Fibroblast of lung (primary cell): ENCODE results near the gene DOP1A. TPM values are rescaled to one million over a fixed set of nuclear protein-coding genes. Genes with fewer than 3 reads are reported as not detected.

Source experiments
- DNase-seq, 2 donors: peaks; one replicate each; pipeline versions ENCODE4 v3.0.0 to v3.0.0-alpha.2; 2010; ENCODE audit warnings: low read depth in 2 of 2
- H2AFZ ChIP-seq: 2 replicates; pipeline ENCODE4 v1.5.1; 2012; ENCODE audit warnings: low read length, control low read depth, inconsistent platforms
- H3K27ac ChIP-seq: 2 replicates; pipeline ENCODE4 v1.5.1; 2011; ENCODE audit warnings: low read length, control low read depth; ENCODE audit not compliant: insufficient read depth
- H3K27me3 ChIP-seq: 2 replicates; pipeline ENCODE4 v1.5.1; 2011; ENCODE audit warnings: mild to moderate bottlenecking, low read length; ENCODE audit not compliant: control insufficient read depth, insufficient read depth
- H3K36me3 ChIP-seq: 2 replicates; pipeline ENCODE4 v1.5.1; 2011; ENCODE audit warnings: low read length; ENCODE audit not compliant: control insufficient read depth, insufficient read depth
- H3K4me1 ChIP-seq: 2 replicates; pipeline ENCODE4 v1.5.1; 2011; ENCODE audit warnings: low read length; ENCODE audit not compliant: control insufficient read depth, insufficient read depth; ENCODE audit errors: extremely low read depth
- H3K4me2 ChIP-seq: 2 replicates; pipeline ENCODE4 v1.5.1; 2011; ENCODE audit warnings: low read length, control low read depth; ENCODE audit not compliant: insufficient read depth; ENCODE audit errors: extremely low read depth
- H3K4me3 ChIP-seq, 4 experiments: fragments of 200-600 bp in 1 of 4; sonication (generic) in 1 of 4; replicated peaks in 1 of 4; 2 replicates each; pipeline ENCODE4 v1.5.1; 2011 to 2016; ENCODE audit warnings: low read length in 4 of 4, low read depth in 3 of 4, mild to moderate bottlenecking in 3 of 4, control low read depth in 2 of 4, inconsistent platforms in 1 of 4, mixed read lengths in 1 of 4; ENCODE audit not compliant: insufficient read depth in 1 of 4; ENCODE audit errors: control extremely low read depth in 1 of 4
- H3K79me2 ChIP-seq: 2 replicates; pipeline ENCODE4 v1.5.1; 2012; ENCODE audit warnings: mild to moderate bottlenecking, low read length, inconsistent platforms; ENCODE audit not compliant: control insufficient read depth, insufficient read depth
- H3K9ac ChIP-seq: 2 replicates; pipeline ENCODE4 v1.5.1; 2011; ENCODE audit warnings: mild to moderate bottlenecking, low read length, control low read depth; ENCODE audit not compliant: insufficient read depth
- H3K9me3 ChIP-seq: 2 replicates; pipeline ENCODE4 v1.5.1; 2012; ENCODE audit warnings: low read depth, low read length; ENCODE audit not compliant: control insufficient read depth, insufficient read depth
- H4K20me1 ChIP-seq: 2 replicates; pipeline ENCODE4 v1.5.1; 2011; ENCODE audit warnings: low read length; ENCODE audit not compliant: control insufficient read depth, insufficient read depth; ENCODE audit errors: extremely low read depth
- CTCF ChIP-seq, 2 donors: IDR thresholded peaks in 1 of 2; conservative IDR thresholded peaks in 1 of 2; 1 replicate in 1 of 2; 2 replicates in 1 of 2; pipeline ENCODE4 v1.5.1; 2011 to 2012; ENCODE audit warnings: low read length in 2 of 2, control low read depth in 1 of 2, inconsistent platforms in 1 of 2, low read depth in 1 of 2, mild to moderate bottlenecking in 1 of 2
- EZH2 ChIP-seq: IDR thresholded peaks from 2 replicates; pipeline ENCODE4 v1.5.1; 2012; ENCODE audit warnings: low read length, control low read depth, mild to moderate bottlenecking; ENCODE audit errors: missing control alignments
- polyA plus RNA-seq, 2 donors: library from polyadenylated mRNA; depleted of rRNA in 1 of 2; stranded (reverse) in 1 of 2; unstranded in 1 of 2; fragments of >200 nt; gene quantifications; 2 replicates each; pipeline ENCODE4 v1.2.1, GENCODE V29; 2011 to 2012; ENCODE audit warnings: missing spikeins in 1 of 2
- total RNA-seq: library from RNA; depleted of rRNA; stranded (reverse); fragments of >200 nt; gene quantifications from 2 replicates; pipeline ENCODE4 v1.2.1, GENCODE V29; 2014

DOP1A gene
- total and polyA plus RNA-seq, 2 donors (not counting 1 experiment from before 2014, with no cell fraction given): 13.2 to 33.7 TPM

- TF ChIP-seq EZH2: no peak
- peak; percentile 77 to 86 for TF ChIP-seq CTCF (conservative IDR thresholded peaks at IDR 0.05 in 1 of 2, IDR thresholded peaks at IDR 0.05 in 1 of 2; ENCODE audit: low read depth in 1 of 2, low read length in 2 of 2)
- Histone ChIP-seq H3K27me3 (no peaks in the 10 kb centered on the region), H3K9ac (peak within 1 kb of the TSS; percentile 48), H4K20me1 (no peaks in the 10 kb centered on the region), H3K79me2 (peaks cover 8% of the 10 kb centered on the region), H3K4me1 (no peaks in the 10 kb centered on the region), H2AFZ (peak within 1 kb of the TSS; percentile 77), H3K4me2 (peak within 1 kb of the TSS; percentile 80), H3K36me3 (no peaks in the 10 kb centered on the region), H3K9me3 (no peaks in the 10 kb centered on the region), H3K27ac (peak within 1 kb of the TSS; percentile 30), H3K4me3 (peak within 1 kb of the TSS; percentile 58 to 93 (median 77))
- peak; percentile 71 to 83 for DNase-seq
Observed at GRCh38 chr6:83065511-83066192, 1.8 kb upstream of the DOP1A start, which contains the start of gene UBE3D. TSS of gene UBE3D (minus strand) at chr6:83065841. CDS start at chr6:83065718, 123 bp downstream.

DNA sequence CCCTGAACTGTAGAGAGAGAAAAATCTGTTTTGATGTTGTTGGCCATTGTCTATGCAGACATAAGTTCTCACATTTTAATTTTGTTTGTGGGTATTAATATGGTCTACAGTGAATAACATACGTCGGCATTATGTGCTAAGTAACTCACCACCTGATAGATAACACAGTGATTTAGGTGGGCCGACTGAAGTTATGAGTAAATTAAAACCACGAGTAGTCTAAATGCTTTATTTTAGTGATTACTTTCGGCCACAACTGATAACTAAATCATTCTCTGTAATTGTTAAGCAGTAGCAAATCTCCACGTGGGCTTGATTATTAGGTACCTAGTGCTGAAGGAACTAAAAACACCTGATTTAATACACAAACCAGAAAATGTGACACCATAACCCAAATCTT, 1.1 kb downstream of the DOP1A start:
- Histone ChIP-seq H3K9me3 (no peaks in the 10 kb centered on the region), H3K79me2 (peaks cover 8% of the 10 kb centered on the region), H3K27me3 (no peaks in the 10 kb centered on the region), H4K20me1 (no peaks in the 10 kb centered on the region), H3K9ac (no peak overlapping the region), H3K4me1 (no peaks in the 10 kb centered on the region), H3K4me3 (peak overlapping the region; percentile 69 to 88 (median 85)), H3K36me3 (no peaks in the 10 kb centered on the region), H3K27ac (no peak overlapping the region), H2AFZ (peak overlapping the region; percentile 89), H3K4me2 (peak overlapping the region; percentile 64)
- DNase-seq: peak in 1 of 2 donors; percentile 12
- TF ChIP-seq CTCF (conservative IDR thresholded peaks at IDR 0.05 in 1 of 2, IDR thresholded peaks at IDR 0.05 in 1 of 2; ENCODE audit: low read depth in 1 of 2, low read length in 2 of 2) (no peak), EZH2 (no peak)

GRCh38 chr6:83069633-83070032, 2.2 kb downstream of the DOP1A start:
- H3K27me3 ChIP-seq: no peaks in the 10 kb centered on the region
- H3K4me2 ChIP-seq: no peak overlapping the region
- no peak overlapping the region for H3K27ac ChIP-seq
- DNase-seq: no peak
- TF ChIP-seq CTCF (conservative IDR thresholded peaks at IDR 0.05 in 1 of 2, IDR thresholded peaks at IDR 0.05 in 1 of 2; ENCODE audit: low read depth in 1 of 2, low read length in 2 of 2) (no peak), EZH2 (no peak)
- no peak overlapping the region for H3K9ac ChIP-seq
- no peaks in the 10 kb centered on the region for H3K36me3 ChIP-seq
- no peaks in the 10 kb centered on the region for H3K4me1 ChIP-seq
- H4K20me1 ChIP-seq: no peaks in the 10 kb centered on the region
- no peak overlapping the region for H2AFZ ChIP-seq
- H3K79me2 ChIP-seq: peaks cover 8% of the 10 kb centered on the region
- no peak overlapping the region for H3K4me3 ChIP-seq
- no peaks in the 10 kb centered on the region for H3K9me3 ChIP-seq
